AG04450 (cell line): ENCODE results near the gene C6orf136. TPM values are rescaled to one million over a fixed set of nuclear protein-coding genes. Genes with fewer than 3 reads are reported as not detected.
A peak's percentile ranks its signal among the peaks of the same experiment; 100 is the strongest.

Experiments
- CTCF ChIA-PET: fragments of 300-600, 350-600 bp; formaldehyde crosslinking; extraction: SDS; loops from one replicate; lab custom pipeline; 2022; ENCODE audit warnings: antibody characterized with exemption, inconsistent platforms; lab: Charles Lee
- POLR2A ChIA-PET: fragments of 350-600 bp; formaldehyde crosslinking; extraction: SDS; loops from one replicate; lab custom pipeline; 2021; ENCODE audit warnings: antibody characterized with exemption, inconsistent platforms; lab: Yijun Ruan, JAX
- DNase-seq: peaks from one replicate; pipeline ENCODE4 v3.0.0-alpha.2; 2011; ENCODE audit warnings: low read depth, low spot score
- H3K27ac ChIP-seq: one replicate; pipeline ENCODE4 v1.5.1; 2012; ENCODE audit warnings: low read depth, low read length, control low read depth
- H3K27me3 ChIP-seq: one replicate; pipeline ENCODE4 v1.6.0; 2012; ENCODE audit warnings: low read length; ENCODE audit not compliant: control insufficient read depth, insufficient read depth
- H3K4me3 ChIP-seq: 2 replicates; pipeline ENCODE4 v1.5.1; 2011; ENCODE audit warnings: mild to moderate bottlenecking, low read depth, low read length, control low read depth
- H3K9me3 ChIP-seq: 2 replicates; pipeline ENCODE4 v1.5.1; 2012; ENCODE audit warnings: low read length; ENCODE audit not compliant: control insufficient read depth, insufficient read depth
- polyA plus RNA-seq: library from polyadenylated mRNA; depleted of rRNA; stranded (reverse); fragments of >200 nt; gene quantifications from 2 replicates; pipeline ENCODE4 v1.2.3, GENCODE V29; 2011
- TF ChIP-seq, protein P1 (sequence below): IDR thresholded peaks from 2 replicates; pipeline ENCODE4 v1.5.1; 2011; ENCODE audit warnings: low read depth, low read length, control low read depth, inconsistent platforms

The C6orf136 gene
- polyA plus RNA-seq, 1 experiment: 5.1 TPM

GRCh38 chr6:30615958-30616810, 30.7 kb upstream of the C6orf136 start:
- TF ChIP-seq, protein P1, sequence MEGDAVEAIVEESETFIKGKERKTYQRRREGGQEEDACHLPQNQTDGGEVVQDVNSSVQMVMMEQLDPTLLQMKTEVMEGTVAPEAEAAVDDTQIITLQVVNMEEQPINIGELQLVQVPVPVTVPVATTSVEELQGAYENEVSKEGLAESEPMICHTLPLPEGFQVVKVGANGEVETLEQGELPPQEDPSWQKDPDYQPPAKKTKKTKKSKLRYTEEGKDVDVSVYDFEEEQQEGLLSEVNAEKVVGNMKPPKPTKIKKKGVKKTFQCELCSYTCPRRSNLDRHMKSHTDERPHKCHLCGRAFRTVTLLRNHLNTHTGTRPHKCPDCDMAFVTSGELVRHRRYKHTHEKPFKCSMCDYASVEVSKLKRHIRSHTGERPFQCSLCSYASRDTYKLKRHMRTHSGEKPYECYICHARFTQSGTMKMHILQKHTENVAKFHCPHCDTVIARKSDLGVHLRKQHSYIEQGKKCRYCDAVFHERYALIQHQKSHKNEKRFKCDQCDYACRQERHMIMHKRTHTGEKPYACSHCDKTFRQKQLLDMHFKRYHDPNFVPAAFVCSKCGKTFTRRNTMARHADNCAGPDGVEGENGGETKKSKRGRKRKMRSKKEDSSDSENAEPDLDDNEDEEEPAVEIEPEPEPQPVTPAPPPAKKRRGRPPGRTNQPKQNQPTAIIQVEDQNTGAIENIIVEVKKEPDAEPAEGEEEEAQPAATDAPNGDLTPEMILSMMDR: no peak
- no peak for DNase-seq
- Histone ChIP-seq H3K4me3 (peak overlapping the region; percentile 94), H3K27me3 (no peaks in the 10 kb centered on the region), H3K9me3 (no peaks in the 10 kb centered on the region), H3K27ac (peak overlapping the region; percentile 88)
- POLR2A ChIA-PET: interaction anchor here (0.6 to 4.7 kb wide), 5 partner anchors 17 to 101 kb away, joined by 4 to 69 read pairs (median 9); partner anchors contain the start of genes DHX16 and MDC1
- CTCF ChIA-PET: no interaction called here

DNA sequence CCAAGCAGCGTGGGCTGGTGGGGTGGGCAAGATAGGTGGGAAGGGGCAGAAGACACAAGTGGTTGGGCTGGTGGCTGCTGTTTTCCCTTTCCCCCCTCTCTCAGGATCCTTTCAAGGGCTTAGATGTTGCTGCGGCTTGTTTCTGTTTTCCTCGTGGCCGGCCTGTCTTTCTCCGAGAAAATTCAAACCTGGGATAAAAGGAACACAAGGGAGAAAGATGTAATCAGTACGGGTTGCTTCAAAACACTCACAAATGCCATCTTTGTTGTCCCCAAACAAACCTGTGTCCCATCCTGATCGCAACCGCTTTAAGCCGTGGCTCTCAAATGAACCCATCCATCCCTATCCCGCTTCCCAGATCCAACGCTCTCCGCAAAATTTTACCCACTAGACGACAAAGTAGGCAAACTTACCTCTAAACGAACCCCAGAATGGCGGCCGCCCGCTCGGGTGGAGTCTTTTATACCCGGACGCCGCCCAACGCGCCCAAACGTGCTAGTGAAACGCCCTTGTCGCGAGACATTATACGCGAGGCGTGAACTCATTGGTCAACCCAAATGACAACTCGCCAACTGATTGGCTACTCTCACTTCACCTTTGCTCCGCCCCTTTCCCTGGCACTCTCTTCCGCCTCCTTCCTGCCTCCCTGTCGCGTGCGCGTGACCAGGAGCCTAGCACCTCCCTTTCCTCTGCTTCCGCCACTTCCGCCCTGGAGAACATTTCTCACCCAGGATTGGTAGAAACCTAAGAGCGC, 29.9 kb upstream of the C6orf136 start, which contains the start of gene PPP1R10:
Gene PPP1R10 (minus strand): TSS at position 433 of the 754 bp plus-strand sequence. CDS start 7,299 bp downstream, outside the sequence.
- H3K27ac ChIP-seq: peak within 1 kb of the TSS; percentile 98
- H3K9me3 ChIP-seq: no peaks in the 10 kb centered on the region
- peak within 1 kb of the TSS; percentile 94 for H3K4me3 ChIP-seq
- POLR2A ChIA-PET: interaction anchor here (0.6 to 1.5 kb wide), 4 partner anchors 10 to 106 kb away, joined by 3 to 5 read pairs (median 3); partner anchors contain the start of genes ABCF1 and ATAT1
- H3K27me3 ChIP-seq: no peaks in the 10 kb centered on the region
- TF ChIP-seq, protein P1: no peak
- DNase-seq: peak; percentile 100
- CTCF ChIA-PET: interaction anchor here (1.2 to 1.6 kb wide), 2 partner anchors 10 to 76 kb away, joined by 3 to 5 read pairs; partner anchors contain the start of gene ATAT1

- TF ChIP-seq, protein P1: no peak
- H3K27me3 ChIP-seq: no peaks in the 10 kb centered on the region
- CTCF ChIA-PET: interaction anchor here (1.1 to 1.6 kb wide), 4 partner anchors 9 to 113 kb away, joined by 3 to 5 read pairs (median 4); partner anchors contain the start of gene ATAT1
- peak within 1 kb of the TSS; percentile 98 for H3K27ac ChIP-seq
- peak; percentile 97 for DNase-seq
- POLR2A ChIA-PET: interaction anchor here (0.6 to 1.5 kb wide), 5 partner anchors 9 to 290 kb away, joined by 3 to 18 read pairs (median 3); partner anchors contain the start of genes ABCF1 and ATAT1
- H3K9me3 ChIP-seq: no peaks in the 10 kb centered on the region
- peak within 1 kb of the TSS; percentile 94 for H3K4me3 ChIP-seq
These were observed 29.2 kb upstream of the C6orf136 start, which contains the start of gene MRPS18B for GRCh38 chr6:30617565-30618269. TSS of gene MRPS18B (plus strand) at chr6:30617840. CDS start at chr6:30617866, 26 bp downstream.

- POLR2A ChIA-PET: interaction anchor here (0.8 to 1.5 kb wide), 4 partner anchors 8 to 289 kb away, joined by 3 to 18 read pairs (median 4); partner anchors contain the start of genes ABCF1 and ATAT1
- Histone ChIP-seq H3K4me3 (peak overlapping the region; percentile 87), H3K27me3 (no peaks in the 10 kb centered on the region), H3K27ac (no peak overlapping the region), H3K9me3 (no peaks in the 10 kb centered on the region)
- DNase-seq: no peak
- CTCF ChIA-PET: interaction anchor here (0.6 to 1.6 kb wide), 5 partner anchors 8 to 205 kb away, joined by 3 to 5 read pairs (median 4); partner anchors contain the start of gene ATAT1
- TF ChIP-seq, protein P1: no peak
These were observed 28.6 kb upstream of the C6orf136 start for GRCh38 chr6:30618270-30618797.
